8988T (cell line): ENCODE results near the gene STRN4.
"Not testable (repeated sequence)": the region's sequence is repeated elsewhere in the genome, so short reads cannot be mapped to it uniquely, and the experiment has no call there.

Experiments used
- DNase-seq: peaks from one replicate; pipeline ENCODE4 v3.0.0; 2011

STRN4 gene

GRCh38 chr19:46723471-46723870, 22.8 kb downstream of the STRN4 start:
- DNase-seq, result no peak

DNA sequence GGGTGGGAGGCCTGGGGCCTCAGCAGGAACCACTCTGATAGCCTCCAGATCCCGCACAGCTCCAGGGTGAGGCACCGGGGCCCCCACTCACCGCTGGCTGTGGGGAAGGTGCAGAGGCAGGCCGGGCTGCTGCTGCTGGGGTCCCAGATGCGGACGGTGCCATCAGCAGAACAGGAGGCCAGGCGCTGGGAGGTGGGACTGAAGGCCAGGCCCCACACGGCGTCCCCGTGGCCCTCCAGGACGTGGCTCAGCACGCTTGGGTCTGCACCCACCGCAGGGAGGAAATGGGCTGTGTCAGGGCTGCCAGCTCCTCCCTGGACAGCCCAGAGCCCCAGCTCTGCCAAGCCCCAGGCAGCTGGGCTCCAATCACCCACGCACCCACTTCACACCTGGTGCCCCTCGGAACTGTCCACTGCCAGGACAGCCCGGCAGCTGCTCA, 23.2 kb downstream of the STRN4 start:
- DNase-seq, result no peak

DNA sequence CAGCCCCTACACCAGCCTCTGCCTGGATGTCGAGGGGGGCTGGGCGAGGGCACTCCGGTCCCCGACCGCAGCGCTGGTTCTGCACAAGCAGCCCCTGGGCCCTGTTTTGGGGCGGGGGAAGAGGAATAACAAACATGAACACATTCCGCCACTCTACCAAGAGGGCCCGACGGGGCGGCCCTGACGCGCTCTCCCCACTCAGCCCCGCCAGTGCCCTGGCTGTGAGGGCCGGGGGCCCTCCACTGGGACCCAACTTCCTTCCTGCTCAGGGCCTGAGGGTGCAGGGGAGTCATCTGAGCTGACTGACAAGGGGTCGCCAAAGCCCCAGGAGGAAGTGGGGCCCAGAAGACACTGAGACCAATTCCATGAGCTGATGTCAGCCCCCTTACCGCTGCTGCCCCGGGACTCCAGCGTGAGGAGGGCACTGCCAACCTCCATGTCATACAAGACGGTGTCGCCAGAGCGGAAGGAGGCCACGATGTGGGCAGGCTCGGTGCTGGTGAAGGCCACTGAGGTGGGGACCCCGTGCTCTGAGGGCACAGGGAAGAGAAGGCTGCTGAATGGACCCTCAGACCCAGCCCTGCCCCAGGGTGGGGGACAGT, 23.7 kb downstream of the STRN4 start:
- DNase-seq, result no peak

GRCh38 chr19:46722004-46722380, 24.3 kb downstream of the STRN4 start:
- DNase-seq, result no peak

DNA sequence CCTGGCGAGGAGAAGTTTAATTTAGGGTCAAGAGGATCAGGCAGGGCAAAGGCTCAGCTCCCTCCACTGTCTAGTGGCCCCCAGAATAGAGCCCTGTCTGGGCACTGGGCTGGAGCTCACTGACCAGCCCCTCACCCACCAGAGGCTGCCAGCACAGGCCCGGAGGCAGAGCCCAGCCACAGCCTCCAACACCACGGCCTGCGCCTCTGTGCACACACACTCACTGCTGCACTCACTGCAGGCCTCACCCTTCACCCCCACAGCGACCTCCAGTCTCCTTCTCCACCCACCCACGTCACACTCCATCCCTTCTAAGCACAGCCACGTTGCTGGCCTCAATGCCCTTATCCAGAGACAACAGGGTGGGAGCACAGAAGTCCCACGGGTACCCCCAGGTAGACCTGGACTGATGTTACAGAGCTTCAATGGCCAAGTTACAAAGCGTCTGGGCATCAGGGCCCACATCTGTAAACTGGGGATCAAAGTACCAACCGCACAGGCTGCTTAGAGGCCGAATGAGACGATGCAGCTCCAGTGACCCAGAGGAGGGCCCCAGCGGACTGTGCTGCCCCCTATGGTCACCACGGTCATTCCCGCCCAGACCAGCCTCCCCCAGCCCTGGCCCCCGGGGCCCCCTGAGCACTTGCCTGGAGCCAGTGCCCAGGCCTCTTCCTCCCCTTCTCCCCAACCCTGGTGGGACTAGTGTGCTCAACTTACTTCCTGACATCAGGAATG, 24.8 kb downstream of the STRN4 start:
- peak; percentile 68 for DNase-seq

- DNase-seq, result no peak
Observed at GRCh38 chr19:46720503-46721239, 25.6 kb downstream of the STRN4 start.

- DNase-seq, result no peak
Observed at GRCh38 chr19:46719629-46720502, 26.4 kb downstream of the STRN4 start.

GRCh38 chr19:46718934-46719622, 27.2 kb downstream of the STRN4 start:
- DNase-seq, result no peak

GRCh38 chr19:46718157-46718933, 27.9 kb downstream of the STRN4 start:
- DNase-seq, result peak; percentile 51

DNA sequence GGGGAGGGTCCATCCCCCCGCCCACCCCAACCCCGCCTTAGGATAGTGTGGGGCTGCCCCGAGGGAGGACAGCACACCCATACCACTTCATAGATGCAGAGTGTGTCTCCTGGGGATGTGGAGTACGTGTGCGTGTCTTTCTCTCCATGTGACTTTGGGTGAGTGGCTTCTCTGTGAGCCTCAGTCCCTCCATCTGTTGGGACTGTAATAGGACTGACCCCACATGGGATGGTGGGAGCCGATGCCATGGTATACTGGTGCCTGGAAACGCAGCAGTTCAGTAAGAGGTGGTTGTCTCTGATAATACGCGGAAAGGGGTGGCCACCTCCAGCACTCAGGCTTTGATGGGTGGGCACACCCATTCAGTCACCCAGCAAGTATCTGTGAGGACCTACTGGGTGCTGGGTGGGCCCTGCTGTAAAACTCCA, 28.5 kb downstream of the STRN4 start:
- no peak for DNase-seq

DNA sequence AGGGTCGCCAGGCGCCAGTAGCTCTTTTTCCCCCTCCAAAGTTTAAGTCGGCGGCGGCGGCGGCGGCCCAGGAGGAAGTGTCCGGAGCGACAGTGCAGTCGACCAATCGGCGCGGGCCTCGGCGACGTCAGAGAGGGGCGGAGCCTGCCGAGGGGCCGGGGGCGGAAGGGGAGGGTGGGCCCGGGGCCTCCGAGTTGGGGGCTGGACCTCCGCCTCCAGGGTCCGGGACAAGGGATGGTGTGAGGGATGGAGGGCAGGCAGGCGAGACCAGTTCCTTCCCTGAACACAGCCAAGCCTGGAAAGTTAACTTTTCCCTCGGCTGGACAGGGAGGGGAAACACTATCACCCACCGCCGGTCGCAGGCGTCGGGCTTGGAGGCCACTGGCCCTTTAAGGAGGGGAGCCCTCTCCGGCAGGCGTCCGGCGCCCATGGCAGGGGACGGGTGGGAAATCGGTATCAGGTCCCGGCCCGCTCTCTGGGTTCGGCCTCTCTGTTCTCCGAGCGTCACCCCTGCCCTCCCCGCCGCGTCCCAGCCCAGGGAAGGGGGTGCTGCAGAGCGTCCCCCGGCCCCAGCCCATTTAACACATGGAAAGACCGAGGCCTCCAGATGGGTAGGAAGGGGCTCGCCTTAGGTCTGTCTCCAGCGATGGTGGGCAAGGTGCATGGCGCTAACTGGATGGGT, 29.1 kb downstream of the STRN4 start, which contains the start of gene PRKD2:
TSS of gene PRKD2 (minus strand) at position 81 of the 682 bp plus-strand sequence. CDS start 744 bp downstream, outside the sequence.
- DNase-seq, result peak; percentile 82

GRCh38 chr19:46716672-46717033, 29.6 kb downstream of the STRN4 start:
- no peak for DNase-seq

GRCh38 chr19:46715975-46716671, 30.1 kb downstream of the STRN4 start:
- DNase-seq, result no peak

- DNase-seq, result no peak
Observed at GRCh38 chr19:46715620-46715974, 30.7 kb downstream of the STRN4 start.

- peak; percentile 68 for DNase-seq
Observed at GRCh38 chr19:46714444-46715106, 31.7 kb downstream of the STRN4 start.

DNA sequence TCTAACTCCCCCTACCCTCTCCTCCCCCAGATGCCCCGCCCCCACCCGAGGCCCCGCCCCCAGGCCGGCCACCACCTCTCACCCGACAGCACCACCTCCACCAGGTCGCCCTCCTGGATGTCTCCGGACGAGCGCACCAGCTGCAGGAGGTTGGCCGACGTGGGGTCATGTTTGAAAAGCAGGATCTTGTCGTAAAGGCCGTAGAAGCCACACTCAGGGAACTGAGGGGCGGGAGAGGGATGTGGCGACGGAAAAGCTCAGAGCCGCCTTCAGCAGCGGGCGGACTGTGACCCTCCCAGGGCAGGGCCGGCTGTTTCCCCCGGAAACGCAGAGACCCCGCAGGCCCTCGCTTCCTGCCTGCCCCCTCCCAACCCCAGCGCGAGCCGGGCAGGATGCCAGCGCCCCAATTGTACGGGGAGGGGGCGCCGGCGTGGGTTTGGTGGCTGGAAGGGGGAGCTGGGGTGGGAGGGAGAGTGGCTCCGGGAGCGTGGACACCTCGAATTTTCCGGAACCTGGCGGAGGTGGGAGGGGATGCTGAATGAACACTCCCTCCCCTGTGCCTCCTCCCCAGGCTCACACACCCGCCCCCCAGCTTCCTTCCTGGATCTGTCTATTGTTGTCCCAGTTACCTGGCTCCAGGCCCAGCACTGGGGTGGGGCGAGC, 32.3 kb downstream of the STRN4 start:
- DNase-seq, result peak; percentile 91

GRCh38 chr19:46712768-46713338, 33.4 kb downstream of the STRN4 start:
- not testable (repeated sequence) for DNase-seq

- DNase-seq, result no peak
Observed at GRCh38 chr19:46710687-46711086, 35.6 kb downstream of the STRN4 start.
